Thyroid gland (tissue), 4 donors: Measurements from ENCODE around the gene CLUH. TPM values are rescaled to one million over a fixed set of nuclear protein-coding genes. Genes with fewer than 3 reads are reported as not detected.

Source experiments
- DNase-seq, 2 donors: peaks; one replicate each; pipeline ENCODE4 v3.0.0-alpha.2; 2019
- H3K27ac ChIP-seq, 3 donors: fragments of 200-600 bp; sonication (generic); 1 replicate in 2 of 3; 2 replicates in 1 of 3; pipeline ENCODE4 v1.5.1; 2016 to 2019; ENCODE audit warnings: mild to moderate bottlenecking in 1 of 3, moderate library complexity in 1 of 3
- H3K27me3 ChIP-seq: fragments of 200-600 bp; sonication (generic); one replicate; pipeline ENCODE4 v1.5.1; 2019
- H3K36me3 ChIP-seq, 2 donors: fragments of 200-600 bp; sonication (generic); one replicate each; pipeline ENCODE4 v1.5.1; 2016 to 2019
- H3K4me1 ChIP-seq, 2 donors: fragments of 200-600 bp; sonication (generic); one replicate each; pipeline ENCODE4 v1.5.1; 2017 to 2019
- H3K4me3 ChIP-seq, 3 donors: fragments of 200-600 bp; sonication (generic); replicated peaks in 1 of 3; 1 replicate in 2 of 3; 2 replicates in 1 of 3; pipeline ENCODE4 v1.5.1; 2016; ENCODE audit warnings: mild to moderate bottlenecking in 1 of 3
- H3K9me3 ChIP-seq: fragments of 200-600 bp; sonication (generic); one replicate; pipeline ENCODE4 v1.5.1; 2017
- POLR2A ChIP-seq, 2 donors: fragments of 450-650 bp; IDR thresholded peaks; one replicate each; pipeline ENCODE4 v1.6.1; 2017; ENCODE audit warnings: antibody characterized with exemption in 2 of 2, mild to moderate bottlenecking in 2 of 2, moderate library complexity in 1 of 2
- WGBS, 2 donors: methylation state at CpG; one replicate each; pipeline ENCODE4 v1.1.5; 2017; 5-methylcytosine and 5-hydroxymethylcytosine counted together
- intact Hi-C: fragments of 100-400 bp; cut with DNase I; formaldehyde crosslinking; loops from one replicate; pipeline ENCODE4 v1.15.1; 2023
- total RNA-seq, 4 donors: library from RNA; depleted of rRNA; stranded (reverse); fragments of >200 nt; gene quantifications; one replicate each; pipeline ENCODE4 v1.2.3, GENCODE V29; 2016
- TF ChIP-seq, protein P1 (sequence below), 6 experiments: fragments of 200-600 bp in 3 of 6; fragments of 450-650 bp in 3 of 6; sonication (generic) in 3 of 6; IDR thresholded peaks; one replicate each; pipeline ENCODE4 v1.5.1; 2016 to 2019; ENCODE audit warnings: antibody characterized with exemption in 6 of 6, mild to moderate bottlenecking in 2 of 6, inconsistent platforms in 1 of 6, moderate library complexity in 1 of 6

The CLUH gene
- total RNA-seq, 4 donors from 2014 or later: 45.7 to 99.2 (median 78.6) TPM

DNA sequence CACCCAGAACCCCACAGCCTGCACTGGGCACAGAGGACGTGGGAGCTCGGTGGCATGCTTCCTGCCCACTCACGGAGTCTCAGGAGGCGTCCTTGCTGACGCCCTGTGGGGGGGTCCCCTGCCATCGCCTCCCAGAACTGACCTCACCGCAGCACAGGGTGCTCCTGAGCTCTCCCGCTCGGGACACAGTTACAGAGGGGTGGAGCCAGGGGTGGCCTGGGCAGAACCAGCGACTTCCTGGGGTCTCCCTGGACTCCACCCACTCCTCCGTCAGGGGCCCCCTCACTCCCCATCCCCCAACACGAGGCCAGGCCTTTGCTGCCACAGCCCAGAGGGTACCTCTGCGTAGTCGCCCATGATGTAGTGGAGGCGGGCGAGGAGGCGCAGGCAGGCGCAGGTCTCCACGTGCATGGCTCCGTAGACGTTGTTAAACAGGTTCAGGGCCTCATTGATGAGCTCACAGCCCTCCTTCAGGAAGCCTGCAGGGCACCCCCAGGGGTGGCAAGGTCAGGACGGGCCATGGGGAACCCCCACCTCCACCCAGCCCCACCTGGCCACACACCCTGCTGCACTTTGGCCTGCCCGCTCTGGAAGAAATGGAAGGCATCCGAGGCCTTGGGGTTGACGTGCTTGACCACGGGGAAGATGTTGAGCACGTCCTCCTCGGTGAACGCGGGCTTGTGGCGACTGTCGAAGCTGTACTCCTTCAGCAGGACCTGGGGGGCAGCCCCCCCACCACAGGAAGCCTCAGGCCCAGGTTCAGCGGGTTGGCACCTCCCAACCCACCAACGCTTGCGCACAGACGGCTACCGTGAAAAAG, 17.8 kb downstream of the CLUH start:
- peaks cover 51 to 62% of the 10 kb centered on the region in 2 donors for H3K36me3 ChIP-seq
- no peak for DNase-seq
- H3K4me3 ChIP-seq: no peak overlapping the region
- H3K27me3 ChIP-seq: no peaks in the 10 kb centered on the region
- no peaks in the 10 kb centered on the region for H3K9me3 ChIP-seq
- TF ChIP-seq, protein P1, sequence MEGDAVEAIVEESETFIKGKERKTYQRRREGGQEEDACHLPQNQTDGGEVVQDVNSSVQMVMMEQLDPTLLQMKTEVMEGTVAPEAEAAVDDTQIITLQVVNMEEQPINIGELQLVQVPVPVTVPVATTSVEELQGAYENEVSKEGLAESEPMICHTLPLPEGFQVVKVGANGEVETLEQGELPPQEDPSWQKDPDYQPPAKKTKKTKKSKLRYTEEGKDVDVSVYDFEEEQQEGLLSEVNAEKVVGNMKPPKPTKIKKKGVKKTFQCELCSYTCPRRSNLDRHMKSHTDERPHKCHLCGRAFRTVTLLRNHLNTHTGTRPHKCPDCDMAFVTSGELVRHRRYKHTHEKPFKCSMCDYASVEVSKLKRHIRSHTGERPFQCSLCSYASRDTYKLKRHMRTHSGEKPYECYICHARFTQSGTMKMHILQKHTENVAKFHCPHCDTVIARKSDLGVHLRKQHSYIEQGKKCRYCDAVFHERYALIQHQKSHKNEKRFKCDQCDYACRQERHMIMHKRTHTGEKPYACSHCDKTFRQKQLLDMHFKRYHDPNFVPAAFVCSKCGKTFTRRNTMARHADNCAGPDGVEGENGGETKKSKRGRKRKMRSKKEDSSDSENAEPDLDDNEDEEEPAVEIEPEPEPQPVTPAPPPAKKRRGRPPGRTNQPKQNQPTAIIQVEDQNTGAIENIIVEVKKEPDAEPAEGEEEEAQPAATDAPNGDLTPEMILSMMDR (IDR thresholded peaks at IDR 0.05): no peak
- TF ChIP-seq POLR2A (IDR thresholded peaks at IDR 0.05): no peak
- H3K4me1 ChIP-seq: peaks cover 14 to 16% of the 10 kb centered on the region in 2 donors
- intact Hi-C loops: loop anchor here (10.0 kb wide), 1 partner anchor 99 kb away; the partner anchor contains the start of gene PAFAH1B1
- no peak overlapping the region for H3K27ac ChIP-seq
- 95 to 96% methylated on average over 23 to 32 of the region's 37 CpGs for WGBS, 2 donors

DNA sequence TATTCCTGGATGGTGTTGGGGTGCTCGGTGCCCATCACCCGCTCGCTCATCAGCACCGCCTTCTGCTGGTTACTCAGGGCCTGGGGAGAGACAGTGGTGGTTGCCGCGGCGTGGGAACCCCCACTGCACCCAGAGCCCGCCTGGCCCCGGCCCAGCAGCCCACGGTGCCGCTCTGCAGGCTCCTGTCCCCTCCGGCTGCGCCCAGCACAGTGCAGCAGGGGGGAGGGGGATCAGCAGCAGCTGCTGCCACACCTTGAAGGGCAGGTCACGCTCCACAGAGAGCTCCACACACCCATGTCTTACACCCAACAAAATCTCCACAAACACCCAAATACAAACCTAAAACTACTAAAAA, 18.8 kb downstream of the CLUH start:
- DNase-seq: no peak
- intact Hi-C loops: loop anchor here (10.0 kb wide), 1 partner anchor 98 kb away; the partner anchor contains the start of gene PAFAH1B1
- H3K4me1 ChIP-seq: peaks cover 23 to 27% of the 10 kb centered on the region in 2 donors
- no peak overlapping the region for H3K4me3 ChIP-seq
- no peaks in the 10 kb centered on the region for H3K27me3 ChIP-seq
- WGBS, 2 donors: 90 to 96% methylated on average over 4 to 14 of the region's 14 CpGs
- no peaks in the 10 kb centered on the region for H3K9me3 ChIP-seq
- H3K36me3 ChIP-seq: peaks cover 44 to 54% of the 10 kb centered on the region in 2 donors
- no peak overlapping the region for H3K27ac ChIP-seq
- TF ChIP-seq, protein P1 (IDR thresholded peaks at IDR 0.05): no peak
- TF ChIP-seq POLR2A (IDR thresholded peaks at IDR 0.05): no peak

DNA sequence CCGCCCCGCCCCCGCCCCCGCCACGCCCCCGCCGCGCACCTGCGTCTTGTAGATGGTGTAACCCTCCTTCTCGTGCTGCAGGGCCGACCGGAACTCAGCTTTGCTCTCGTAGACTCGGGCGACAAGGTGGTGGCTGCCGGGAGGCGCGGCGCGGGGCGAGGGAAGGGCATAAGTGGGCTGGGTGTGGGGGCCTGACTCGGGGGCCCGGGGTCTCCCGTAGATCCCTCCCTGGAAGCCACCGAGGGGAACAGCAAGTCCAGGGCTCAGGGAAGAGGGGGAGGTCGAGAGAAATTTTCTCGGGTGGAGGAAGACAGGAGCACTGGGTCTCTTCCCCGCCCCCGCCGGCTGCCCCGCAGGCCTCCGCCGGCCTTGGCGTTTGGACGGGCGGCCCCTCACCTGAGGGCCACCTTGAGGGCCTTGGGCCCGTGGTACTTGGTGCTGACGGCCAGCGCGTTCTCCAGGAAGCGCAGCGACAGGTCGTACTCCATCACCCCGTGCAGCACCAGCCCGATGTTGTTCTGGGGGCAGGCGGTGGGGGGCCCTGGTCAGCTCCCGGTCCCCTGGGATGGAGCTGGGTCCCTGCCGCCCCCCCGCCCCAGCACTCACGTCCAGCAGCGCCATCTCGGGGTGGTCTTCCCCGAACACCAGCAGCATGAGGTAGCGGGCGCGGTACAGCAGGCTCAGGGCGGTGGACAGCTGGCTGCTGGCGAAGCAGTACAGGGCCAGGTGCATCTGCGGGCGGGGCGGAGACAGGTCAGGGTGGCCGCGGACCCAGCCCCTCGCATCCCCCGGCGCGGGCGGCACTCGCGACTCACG, 19.4 kb downstream of the CLUH start:
- Histone ChIP-seq H3K9me3 (no peaks in the 10 kb centered on the region), H3K27ac (no peak overlapping the region), H3K4me3 (no peak overlapping the region), H3K4me1 (peaks cover 28 to 32% of the 10 kb centered on the region in 2 donors), H3K36me3 (peaks cover 40 to 51% of the 10 kb centered on the region in 2 donors), H3K27me3 (no peaks in the 10 kb centered on the region)
- no peak for DNase-seq
- 87 to 91% methylated on average over 15 to 60 of the region's 71 CpGs for WGBS, 2 donors
- TF ChIP-seq, protein P1 (IDR thresholded peaks at IDR 0.05): no peak
- TF ChIP-seq POLR2A (IDR thresholded peaks at IDR 0.05): no peak
- intact Hi-C loops: loop anchor here (10.0 kb wide), 1 partner anchor 97 kb away; the partner anchor contains the start of gene PAFAH1B1

GRCh38 chr17:2691069-2691871, 20.3 kb downstream of the CLUH start:
- H3K4me3 ChIP-seq: no peak overlapping the region
- intact Hi-C loops: loop anchor here (10.0 kb wide), 1 partner anchor 96 kb away; the partner anchor contains the start of gene PAFAH1B1
- H3K27me3 ChIP-seq: no peaks in the 10 kb centered on the region
- DNase-seq: no peak
- H3K4me1 ChIP-seq: peaks cover 38 to 42% of the 10 kb centered on the region in 2 donors
- peaks cover 35 to 44% of the 10 kb centered on the region in 2 donors for H3K36me3 ChIP-seq
- peak overlapping the region in 2 of 3 donors; percentile 95 to 97 for H3K27ac ChIP-seq
- H3K9me3 ChIP-seq: no peaks in the 10 kb centered on the region
- TF ChIP-seq POLR2A (IDR thresholded peaks at IDR 0.05): no peak
- TF ChIP-seq, protein P1 (IDR thresholded peaks at IDR 0.05): no peak
- WGBS, 2 donors: 93 to 95% methylated on average over 54 to 62 of the region's 62 CpGs
